Neutrophil (primary cell): Measurements from ENCODE around the gene TMCC3.
A peak's percentile ranks its signal among the peaks of the same experiment; 100 is the strongest.

Experiments
- H3K27ac ChIP-seq: fragments of 200-600 bp; sonication (generic); 2 replicates; pipeline ENCODE4 v1.5.1; 2016; ENCODE audit warnings: mild to moderate bottlenecking, moderate library complexity
- H3K27me3 ChIP-seq: fragments of 200-600 bp; sonication (generic); 2 replicates; pipeline ENCODE4 v1.6.0; 2016; ENCODE audit warnings: mild to moderate bottlenecking
- H3K36me3 ChIP-seq: fragments of 200-600 bp; sonication (generic); 2 replicates; pipeline ENCODE4 v1.5.1; 2017
- H3K4me1 ChIP-seq, 2 experiments: fragments of 200-600 bp in 1 of 2; sonication (generic) in 1 of 2; 1 replicate in 1 of 2; 2 replicates in 1 of 2; pipeline versions ENCODE4 v1.5.1 to v1.6.1; 2013 to 2016; ENCODE audit warnings: low read depth in 1 of 2, low read length in 1 of 2, mild to moderate bottlenecking in 1 of 2, moderate library complexity in 1 of 2; ENCODE audit not compliant: control insufficient read depth in 1 of 2, insufficient read depth in 1 of 2
- H3K4me3 ChIP-seq, 2 experiments: fragments of 200-600 bp in 1 of 2; sonication (generic) in 1 of 2; 1 replicate in 1 of 2; 2 replicates in 1 of 2; pipeline ENCODE4 v1.5.1; 2013 to 2016; ENCODE audit warnings: low read depth in 1 of 2, low read length in 1 of 2, mild to moderate bottlenecking in 1 of 2, moderate library complexity in 1 of 2
- H3K9me3 ChIP-seq: fragments of 200-600 bp; sonication (generic); 2 replicates; pipeline ENCODE4 v1.5.1; 2016
- TF ChIP-seq, protein P1 (sequence below): fragments of 200-600 bp; sonication (generic); IDR thresholded peaks from 2 replicates; pipeline ENCODE4 v1.5.1; 2016; ENCODE audit warnings: antibody characterized with exemption

The TMCC3 gene

GRCh38 chr12:94625531-94625930 is 24.8 kb downstream of the TMCC3 start:
- no peaks in the 10 kb centered on the region for H3K36me3 ChIP-seq
- H3K27ac ChIP-seq: no peak overlapping the region
- no peak overlapping the region for H3K4me3 ChIP-seq
- H3K27me3 ChIP-seq: no peaks in the 10 kb centered on the region
- no peaks in the 10 kb centered on the region for H3K9me3 ChIP-seq
- TF ChIP-seq, protein P1, sequence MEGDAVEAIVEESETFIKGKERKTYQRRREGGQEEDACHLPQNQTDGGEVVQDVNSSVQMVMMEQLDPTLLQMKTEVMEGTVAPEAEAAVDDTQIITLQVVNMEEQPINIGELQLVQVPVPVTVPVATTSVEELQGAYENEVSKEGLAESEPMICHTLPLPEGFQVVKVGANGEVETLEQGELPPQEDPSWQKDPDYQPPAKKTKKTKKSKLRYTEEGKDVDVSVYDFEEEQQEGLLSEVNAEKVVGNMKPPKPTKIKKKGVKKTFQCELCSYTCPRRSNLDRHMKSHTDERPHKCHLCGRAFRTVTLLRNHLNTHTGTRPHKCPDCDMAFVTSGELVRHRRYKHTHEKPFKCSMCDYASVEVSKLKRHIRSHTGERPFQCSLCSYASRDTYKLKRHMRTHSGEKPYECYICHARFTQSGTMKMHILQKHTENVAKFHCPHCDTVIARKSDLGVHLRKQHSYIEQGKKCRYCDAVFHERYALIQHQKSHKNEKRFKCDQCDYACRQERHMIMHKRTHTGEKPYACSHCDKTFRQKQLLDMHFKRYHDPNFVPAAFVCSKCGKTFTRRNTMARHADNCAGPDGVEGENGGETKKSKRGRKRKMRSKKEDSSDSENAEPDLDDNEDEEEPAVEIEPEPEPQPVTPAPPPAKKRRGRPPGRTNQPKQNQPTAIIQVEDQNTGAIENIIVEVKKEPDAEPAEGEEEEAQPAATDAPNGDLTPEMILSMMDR: no peak
- peaks cover 8 to 14% of the 10 kb centered on the region in 2 experiments for H3K4me1 ChIP-seq

- Histone ChIP-seq H3K9me3 (no peaks in the 10 kb centered on the region), H3K36me3 (no peaks in the 10 kb centered on the region), H3K4me1 (peaks cover 8 to 14% of the 10 kb centered on the region in 2 experiments), H3K4me3 (no peak overlapping the region), H3K27ac (peak overlapping the region; percentile 23), H3K27me3 (no peaks in the 10 kb centered on the region)
- TF ChIP-seq, protein P1: no peak
Observed at GRCh38 chr12:94623161-94623920, 27.0 kb downstream of the TMCC3 start.

GRCh38 chr12:94622475-94622874 is 27.9 kb downstream of the TMCC3 start:
- H3K4me3 ChIP-seq: no peak overlapping the region
- no peak overlapping the region for H3K27ac ChIP-seq
- H3K9me3 ChIP-seq: no peaks in the 10 kb centered on the region
- no peaks in the 10 kb centered on the region for H3K27me3 ChIP-seq
- TF ChIP-seq, protein P1: no peak
- no peaks in the 10 kb centered on the region for H3K36me3 ChIP-seq
- peaks cover 8 to 14% of the 10 kb centered on the region in 2 experiments for H3K4me1 ChIP-seq

GRCh38 chr12:94621662-94622359 is 28.5 kb downstream of the TMCC3 start:
- no peaks in the 10 kb centered on the region for H3K27me3 ChIP-seq
- peaks cover 8 to 14% of the 10 kb centered on the region in 2 experiments for H3K4me1 ChIP-seq
- peak overlapping the region; percentile 45 for H3K27ac ChIP-seq
- no peak overlapping the region for H3K4me3 ChIP-seq
- no peaks in the 10 kb centered on the region for H3K9me3 ChIP-seq
- TF ChIP-seq, protein P1: no peak
- H3K36me3 ChIP-seq: no peaks in the 10 kb centered on the region

DNA sequence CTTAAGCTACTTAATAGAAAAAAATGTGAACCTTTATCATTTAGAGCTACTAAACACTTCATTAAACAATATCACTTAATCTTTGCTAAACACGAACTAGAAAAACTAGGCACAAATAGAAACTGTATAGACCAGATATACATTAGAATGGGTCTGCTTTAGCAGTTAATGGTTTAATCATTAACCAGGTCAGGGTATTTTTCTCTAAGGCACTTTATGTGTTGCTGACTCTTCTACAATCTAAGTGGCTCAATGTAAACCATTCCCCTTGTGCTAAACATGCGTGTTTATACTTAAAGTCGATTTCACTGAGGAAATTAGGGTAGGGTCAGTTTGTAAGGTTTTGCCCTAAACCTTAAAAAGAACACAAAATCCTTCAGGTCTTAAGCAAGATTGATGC is 29.7 kb downstream of the TMCC3 start:
- TF ChIP-seq, protein P1: no peak
- Histone ChIP-seq H3K36me3 (no peaks in the 10 kb centered on the region), H3K4me3 (no peak overlapping the region), H3K27me3 (no peaks in the 10 kb centered on the region), H3K9me3 (no peaks in the 10 kb centered on the region), H3K4me1 (peaks cover 8 to 14% of the 10 kb centered on the region in 2 experiments), H3K27ac (peak overlapping the region; percentile 45)
